OCI-LY1 (cell line): Measurements from ENCODE around the gene CAMTA1.

Experiments
- H2AFZ ChIP-seq: fragments of 200-600 bp; sonication (generic), shearing (Covaris generic); 2 replicates; pipeline ENCODE4 v1.6.0; 2014; ENCODE audit warnings: antibody characterized with exemption, mild to moderate bottlenecking, low read length
- H3F3A ChIP-seq: fragments of 200-600 bp; sonication (generic), shearing (Covaris generic); 2 replicates; pipeline ENCODE4 v1.6.0; 2014; ENCODE audit warnings: mild to moderate bottlenecking, antibody characterized with exemption, low read length, moderate library complexity; ENCODE audit not compliant: insufficient read depth
- H3K27ac ChIP-seq: fragments of 200-600 bp; sonication (generic); 2 replicates; pipeline ENCODE4 v1.5.1; 2014; ENCODE audit warnings: low read length, mixed run types, mild to moderate bottlenecking, low read depth; ENCODE audit not compliant: poor library complexity, severe bottlenecking
- H3K27me3 ChIP-seq: fragments of 200-600 bp; sonication (generic); 2 replicates; pipeline ENCODE4 v1.6.0; 2014; ENCODE audit warnings: antibody characterized with exemption, mild to moderate bottlenecking, low read length, moderate library complexity; ENCODE audit not compliant: insufficient read depth
- H3K36me3 ChIP-seq: fragments of 200-600 bp; sonication (generic); 2 replicates; pipeline ENCODE4 v1.6.1; 2014; ENCODE audit warnings: mild to moderate bottlenecking, antibody characterized with exemption, low read length, moderate library complexity, mixed read lengths; ENCODE audit not compliant: insufficient read depth
- H3K4me1 ChIP-seq: fragments of 200-600 bp; sonication (generic); 2 replicates; pipeline ENCODE4 v1.5.1; 2014; ENCODE audit warnings: mild to moderate bottlenecking, low read length, moderate library complexity; ENCODE audit not compliant: insufficient read depth, severe bottlenecking
- H3K4me2 ChIP-seq: fragments of 200-600 bp; sonication (generic), shearing (Covaris generic); 2 replicates; pipeline ENCODE4 v1.6.1; 2014; ENCODE audit warnings: low read length
- H3K4me3 ChIP-seq: fragments of 200-600 bp; sonication (generic); 2 replicates; pipeline ENCODE4 v1.5.1; 2014; ENCODE audit warnings: low read length, low read depth, mild to moderate bottlenecking, mixed read lengths; ENCODE audit not compliant: poor library complexity, severe bottlenecking
- H3K79me2 ChIP-seq: fragments of 200-600 bp; shearing (Covaris generic); 2 replicates; pipeline ENCODE4 v1.6.1; 2016; ENCODE audit warnings: mixed run types, low read length, mixed read lengths; ENCODE audit not compliant: insufficient read depth
- H3K9ac ChIP-seq: fragments of 200-600 bp; sonication (generic), shearing (Covaris generic); 2 replicates; pipeline ENCODE4 v1.6.1; 2014; ENCODE audit warnings: mild to moderate bottlenecking, low read length, mixed read lengths
- H3K9me2 ChIP-seq: fragments of 200-600 bp; sonication (generic), shearing (Covaris generic); 2 replicates; pipeline ENCODE4 v1.6.1; 2014; ENCODE audit warnings: low read depth, mild to moderate bottlenecking, low read length, mixed read lengths
- H3K9me3 ChIP-seq: fragments of 200-600 bp; shearing (Covaris generic); 2 replicates; pipeline ENCODE4 v1.6.1; 2014; ENCODE audit warnings: low read length, mixed read lengths
- H4K20me1 ChIP-seq: fragments of 200-600 bp; sonication (generic), shearing (Covaris generic); 2 replicates; pipeline ENCODE4 v1.6.0; 2016; ENCODE audit warnings: mild to moderate bottlenecking, low read length; ENCODE audit not compliant: insufficient read depth
- EZH2 ChIP-seq: fragments of 200-600 bp; sonication (generic), shearing (Covaris generic); IDR thresholded peaks from 2 replicates; pipeline ENCODE4 v1.8.0; 2017; ENCODE audit warnings: borderline replicate concordance, mixed run types, mild to moderate bottlenecking, antibody characterized with exemption, low read length, moderate library complexity, mixed read lengths
- TF ChIP-seq, protein P1 (sequence below): fragments of 200-600 bp; sonication (generic), shearing (Covaris generic); IDR thresholded peaks from 2 replicates; pipeline ENCODE4 v1.5.1; 2017; ENCODE audit warnings: mild to moderate bottlenecking, antibody characterized with exemption, low read length, moderate library complexity, mixed read lengths

CAMTA1 gene

GRCh38 chr1:7177438-7178146, 392.3 kb downstream of the CAMTA1 start:
- no peaks in the 10 kb centered on the region for H3K4me1 ChIP-seq
- H3F3A ChIP-seq = no peaks in the 10 kb centered on the region
- H3K27me3 ChIP-seq = no peaks in the 10 kb centered on the region
- no peaks in the 10 kb centered on the region for H3K9me2 ChIP-seq
- H3K27ac ChIP-seq = no peak overlapping the region
- no peaks in the 10 kb centered on the region for H3K36me3 ChIP-seq
- no peaks in the 10 kb centered on the region for H3K79me2 ChIP-seq
- H3K4me3 ChIP-seq = no peak overlapping the region
- H3K4me2 ChIP-seq = no peak overlapping the region
- no peak overlapping the region for H2AFZ ChIP-seq
- H3K9ac ChIP-seq = no peak overlapping the region
- TF ChIP-seq, protein P1, sequence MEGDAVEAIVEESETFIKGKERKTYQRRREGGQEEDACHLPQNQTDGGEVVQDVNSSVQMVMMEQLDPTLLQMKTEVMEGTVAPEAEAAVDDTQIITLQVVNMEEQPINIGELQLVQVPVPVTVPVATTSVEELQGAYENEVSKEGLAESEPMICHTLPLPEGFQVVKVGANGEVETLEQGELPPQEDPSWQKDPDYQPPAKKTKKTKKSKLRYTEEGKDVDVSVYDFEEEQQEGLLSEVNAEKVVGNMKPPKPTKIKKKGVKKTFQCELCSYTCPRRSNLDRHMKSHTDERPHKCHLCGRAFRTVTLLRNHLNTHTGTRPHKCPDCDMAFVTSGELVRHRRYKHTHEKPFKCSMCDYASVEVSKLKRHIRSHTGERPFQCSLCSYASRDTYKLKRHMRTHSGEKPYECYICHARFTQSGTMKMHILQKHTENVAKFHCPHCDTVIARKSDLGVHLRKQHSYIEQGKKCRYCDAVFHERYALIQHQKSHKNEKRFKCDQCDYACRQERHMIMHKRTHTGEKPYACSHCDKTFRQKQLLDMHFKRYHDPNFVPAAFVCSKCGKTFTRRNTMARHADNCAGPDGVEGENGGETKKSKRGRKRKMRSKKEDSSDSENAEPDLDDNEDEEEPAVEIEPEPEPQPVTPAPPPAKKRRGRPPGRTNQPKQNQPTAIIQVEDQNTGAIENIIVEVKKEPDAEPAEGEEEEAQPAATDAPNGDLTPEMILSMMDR = no peak
- no peak for TF ChIP-seq EZH2
- no peaks in the 10 kb centered on the region for H4K20me1 ChIP-seq
- no peaks in the 10 kb centered on the region; the same call in 1 of the 2 replicates for H3K9me3 ChIP-seq

DNA sequence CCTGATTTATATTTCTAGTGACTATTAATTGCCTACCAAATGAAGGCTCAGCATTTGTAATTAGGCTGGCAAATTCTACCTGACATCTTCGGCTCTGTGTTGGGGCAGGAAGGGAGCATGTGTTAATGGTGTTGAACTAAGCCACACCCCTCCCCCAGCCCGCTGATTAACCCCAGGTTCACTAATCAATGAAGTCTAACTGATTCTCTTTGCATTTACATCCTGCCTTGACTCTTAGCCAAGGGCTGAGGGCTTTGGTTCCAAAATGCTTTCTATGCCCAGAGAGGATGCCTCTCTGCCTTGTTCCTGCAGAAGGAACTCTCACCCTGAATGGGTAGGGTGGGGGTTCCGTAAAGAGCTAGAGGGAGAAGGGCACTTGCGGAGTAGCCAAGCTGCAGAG, 393.1 kb downstream of the CAMTA1 start:
- Histone ChIP-seq H2AFZ (no peak overlapping the region), H3K9ac (no peak overlapping the region), H3K27ac (no peak overlapping the region), H3K4me3 (no peak overlapping the region), H3K27me3 (no peaks in the 10 kb centered on the region), H4K20me1 (no peaks in the 10 kb centered on the region), H3K4me2 (no peak overlapping the region), H3K79me2 (no peaks in the 10 kb centered on the region), H3K36me3 (no peaks in the 10 kb centered on the region), H3K9me3 (no peaks in the 10 kb centered on the region; the same call in 1 of the 2 replicates), H3K4me1 (no peaks in the 10 kb centered on the region), H3F3A (no peaks in the 10 kb centered on the region), H3K9me2 (no peaks in the 10 kb centered on the region)
- TF ChIP-seq EZH2 = no peak
- TF ChIP-seq, protein P1 = no peak

DNA sequence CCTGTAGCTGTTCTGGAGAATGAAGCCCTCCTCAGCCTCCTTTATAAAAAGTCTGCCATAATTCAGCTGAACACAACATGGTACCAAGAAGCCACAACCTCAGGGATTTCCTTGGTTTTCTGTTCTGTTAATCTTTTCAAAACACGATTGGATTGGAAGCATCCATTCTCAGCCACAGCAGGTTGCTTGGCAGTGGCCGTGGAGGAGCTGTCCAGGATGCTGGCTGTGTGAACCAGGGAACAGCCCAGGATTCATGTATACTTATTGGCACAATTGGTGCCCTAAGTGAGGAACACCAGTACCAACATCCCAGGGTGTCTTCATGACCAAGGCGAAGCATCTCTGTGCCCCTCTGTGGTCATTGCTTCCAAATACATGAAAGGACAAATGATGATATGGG, 393.5 kb downstream of the CAMTA1 start:
- H3K4me3 ChIP-seq = no peak overlapping the region
- H3K4me1 ChIP-seq = no peaks in the 10 kb centered on the region
- no peak overlapping the region for H2AFZ ChIP-seq
- no peaks in the 10 kb centered on the region for H3F3A ChIP-seq
- H4K20me1 ChIP-seq = no peaks in the 10 kb centered on the region
- no peaks in the 10 kb centered on the region for H3K9me2 ChIP-seq
- H3K27ac ChIP-seq = no peak overlapping the region
- H3K36me3 ChIP-seq = no peaks in the 10 kb centered on the region
- no peak overlapping the region for H3K4me2 ChIP-seq
- H3K79me2 ChIP-seq = no peaks in the 10 kb centered on the region
- no peaks in the 10 kb centered on the region for H3K27me3 ChIP-seq
- no peak overlapping the region for H3K9ac ChIP-seq
- no peaks in the 10 kb centered on the region; the same call in 1 of the 2 replicates for H3K9me3 ChIP-seq
- TF ChIP-seq, protein P1 = no peak
- TF ChIP-seq EZH2 = no peak
